ENCODE measurements around the gene CELF4.

- no peak for TF ChIP-seq CTCF (IDR thresholded peaks at IDR 0.05 in 8 of 11, conservative IDR thresholded peaks at IDR 0.05 in 3 of 11)
- no peak for TF ChIP-seq POLR2AphosphoS5 (IDR thresholded peaks at IDR 0.05)
- TF ChIP-seq POLR2A (IDR thresholded peaks at IDR 0.05), result no peak
Measured at GRCh38 chr18:37230768-37231167, 334.8 kb downstream of the CELF4 start.

Data from spleen (tissue), 7 donors.